C4-2B (cell line): ENCODE measurements around the gene PLEKHM2.

ENCODE experiments used
- ZFX ChIP-seq: fragments of 450-650 bp; IDR thresholded peaks from 2 replicates; pipeline ENCODE4 v1.6.1; 2017
- TF ChIP-seq, protein P1 (sequence below): fragments of 450-650 bp; conservative IDR thresholded peaks from 2 replicates; pipeline ENCODE4 v1.5.1; 2017; ENCODE audit warnings: mild to moderate bottlenecking

GRCh38 chr1:15680561-15681348 lies 3.4 kb upstream of the PLEKHM2 start:
- TF ChIP-seq, protein P1, sequence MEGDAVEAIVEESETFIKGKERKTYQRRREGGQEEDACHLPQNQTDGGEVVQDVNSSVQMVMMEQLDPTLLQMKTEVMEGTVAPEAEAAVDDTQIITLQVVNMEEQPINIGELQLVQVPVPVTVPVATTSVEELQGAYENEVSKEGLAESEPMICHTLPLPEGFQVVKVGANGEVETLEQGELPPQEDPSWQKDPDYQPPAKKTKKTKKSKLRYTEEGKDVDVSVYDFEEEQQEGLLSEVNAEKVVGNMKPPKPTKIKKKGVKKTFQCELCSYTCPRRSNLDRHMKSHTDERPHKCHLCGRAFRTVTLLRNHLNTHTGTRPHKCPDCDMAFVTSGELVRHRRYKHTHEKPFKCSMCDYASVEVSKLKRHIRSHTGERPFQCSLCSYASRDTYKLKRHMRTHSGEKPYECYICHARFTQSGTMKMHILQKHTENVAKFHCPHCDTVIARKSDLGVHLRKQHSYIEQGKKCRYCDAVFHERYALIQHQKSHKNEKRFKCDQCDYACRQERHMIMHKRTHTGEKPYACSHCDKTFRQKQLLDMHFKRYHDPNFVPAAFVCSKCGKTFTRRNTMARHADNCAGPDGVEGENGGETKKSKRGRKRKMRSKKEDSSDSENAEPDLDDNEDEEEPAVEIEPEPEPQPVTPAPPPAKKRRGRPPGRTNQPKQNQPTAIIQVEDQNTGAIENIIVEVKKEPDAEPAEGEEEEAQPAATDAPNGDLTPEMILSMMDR = no peak
- TF ChIP-seq ZFX = no peak
